HG03097 (cell line): Measurements from ENCODE around the gene OR51B5.
"Not testable (repeated sequence)": the region's sequence is repeated elsewhere in the genome, so short reads cannot be mapped to it uniquely, and the experiment has no call there.

Experiments
- ATAC-seq: cut with Tn5 transposase; IDR thresholded peaks from one replicate; pipeline ENCODE4 v1.9.1; 2021; ENCODE audit not compliant: unreplicated experiment, low FRiP score

OR51B5 gene

DNA sequence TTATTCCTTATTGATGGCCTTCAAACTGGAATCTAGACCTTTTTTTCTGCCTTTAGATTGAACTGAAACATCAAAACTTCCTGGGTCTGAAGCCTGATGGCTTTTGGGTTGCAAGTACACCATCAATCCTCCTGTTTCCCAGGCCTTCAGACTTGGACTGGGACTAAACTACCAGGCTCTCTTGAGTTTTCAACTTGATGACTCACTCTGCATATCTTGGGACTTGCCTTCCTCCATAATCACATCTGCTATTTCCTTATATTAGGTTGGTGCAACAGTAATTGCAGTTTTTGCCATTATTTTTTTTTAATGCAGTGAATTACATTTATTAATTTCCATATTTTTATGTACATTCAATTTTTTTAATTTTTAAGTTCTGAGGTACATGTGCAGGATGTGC, 7.0 kb downstream of the OR51B5 start:
- ATAC-seq = no peak

DNA sequence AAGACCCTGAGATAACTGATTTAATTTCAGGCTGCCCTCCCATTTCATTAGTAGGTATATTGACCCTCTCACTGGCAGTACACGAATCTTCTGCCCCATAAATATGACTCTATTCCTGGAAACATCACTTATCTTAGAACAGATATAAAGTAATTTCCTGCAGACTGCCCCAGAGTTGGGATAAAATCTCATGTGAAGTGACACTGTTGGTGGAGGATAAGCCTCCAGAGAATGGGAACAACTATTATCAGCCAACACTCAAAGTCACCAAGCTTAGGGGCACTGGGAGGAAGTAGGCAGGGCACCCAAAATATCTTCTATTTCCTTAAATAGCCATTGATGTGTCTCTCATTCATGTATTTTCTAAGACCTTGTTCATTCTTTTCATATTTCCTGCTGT, 8.2 kb downstream of the OR51B5 start:
- no peak for ATAC-seq

DNA sequence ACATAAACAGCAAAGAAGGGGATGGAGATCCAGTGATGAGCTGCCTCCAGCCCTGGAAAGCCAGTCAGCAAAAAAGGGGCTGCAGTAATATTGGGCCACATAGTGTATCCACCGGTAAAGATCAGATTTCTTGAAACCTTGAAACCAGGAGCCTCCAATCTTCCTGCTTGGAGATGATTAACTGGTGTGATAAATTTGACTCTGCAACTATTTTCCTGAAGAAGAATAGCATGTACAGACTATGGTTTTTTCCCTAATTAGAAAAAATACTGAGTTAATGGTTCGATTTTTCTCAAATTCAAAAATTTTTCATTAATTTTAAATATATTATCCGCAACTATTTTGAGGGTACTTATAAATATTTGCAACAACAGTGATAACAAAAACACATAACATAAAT, 19.1 kb downstream of the OR51B5 start, which contains the start of gene OR51B2:
Gene OR51B2 (minus strand): TSS at position 101 of the 400 bp plus-strand sequence. CDS start 0 bp downstream, at position 101.
- no peak for ATAC-seq

DNA sequence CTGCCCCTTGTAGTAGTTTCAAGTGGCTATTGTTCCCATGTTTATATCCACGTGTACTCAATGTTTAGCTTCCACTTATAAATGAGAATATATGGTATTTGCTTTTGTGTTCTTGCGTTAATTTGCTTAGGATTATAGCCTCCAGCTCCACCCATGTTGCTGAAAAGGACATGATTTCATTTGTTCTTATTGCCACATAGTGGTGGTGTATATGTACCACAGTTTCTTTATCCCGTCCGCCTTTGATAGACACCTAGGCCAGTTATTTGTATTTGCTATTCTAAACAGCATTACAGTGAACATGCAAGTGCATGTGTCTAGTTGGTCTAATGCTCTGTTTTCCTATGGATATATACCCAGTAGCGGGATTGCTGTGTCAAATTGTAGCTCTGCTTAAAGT, 26.0 kb downstream of the OR51B5 start:
- no peak for ATAC-seq

GRCh38 chr11:5313326-5314023, 29.8 kb downstream of the OR51B5 start:
- ATAC-seq = not testable (repeated sequence)

DNA sequence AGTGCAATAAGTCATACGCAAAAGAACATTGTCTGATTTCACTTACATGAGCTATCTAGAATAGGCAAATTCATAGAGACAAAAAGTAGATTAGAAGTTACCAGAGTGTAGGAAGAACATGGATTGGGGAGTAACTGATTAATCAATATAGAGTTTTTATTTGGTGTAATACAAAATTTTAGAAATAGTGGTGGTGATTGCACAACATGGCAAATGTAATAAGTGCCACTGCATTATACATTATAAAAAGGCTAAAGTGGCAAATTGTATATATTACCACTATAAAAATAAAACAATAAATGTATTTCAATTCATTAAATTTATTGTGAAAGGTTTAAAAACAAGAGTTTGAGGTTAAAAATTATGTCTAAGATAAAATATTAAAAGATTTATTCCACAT, 32.9 kb downstream of the OR51B5 start:
- ATAC-seq = no peak

DNA sequence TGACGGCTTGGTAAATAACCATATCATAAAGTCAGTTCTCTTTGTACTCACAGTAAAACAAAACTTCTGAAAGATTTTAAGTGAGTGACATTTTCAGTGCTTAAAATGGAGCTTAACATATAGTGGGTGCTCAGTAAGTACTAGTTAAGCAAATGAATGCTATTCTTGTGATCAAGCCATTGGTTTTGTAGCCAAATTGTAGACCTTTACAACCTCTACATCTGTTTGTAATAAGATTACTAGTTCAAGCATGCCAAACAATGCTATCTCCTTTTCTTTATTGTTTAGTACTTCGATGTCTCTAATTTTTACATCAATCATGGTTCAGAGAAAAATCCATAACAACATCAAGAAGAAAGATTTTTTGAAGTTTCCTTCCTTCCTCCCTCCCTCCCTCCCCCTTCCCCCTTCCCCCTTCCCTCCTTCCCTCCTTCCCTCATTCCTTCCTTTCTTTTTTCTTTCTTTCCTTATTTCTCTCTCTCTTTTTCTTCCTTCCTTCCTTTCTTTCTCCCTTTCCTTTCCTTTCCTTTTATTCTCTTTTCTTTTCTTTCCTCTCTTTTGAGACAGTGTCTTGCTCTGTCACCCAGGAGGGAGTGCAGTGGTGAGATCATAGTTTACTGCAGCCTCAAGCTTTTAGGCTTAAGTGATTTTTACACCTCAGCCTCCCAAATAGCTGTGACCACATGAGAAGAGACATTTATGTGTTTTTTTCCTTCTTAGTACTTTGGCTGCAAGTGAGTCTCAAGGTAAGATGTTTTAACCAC, 35.9 kb downstream of the OR51B5 start:
- ATAC-seq = no peak

GRCh38 chr11:5304046-5304445, 39.3 kb downstream of the OR51B5 start:
- ATAC-seq = no peak

DNA sequence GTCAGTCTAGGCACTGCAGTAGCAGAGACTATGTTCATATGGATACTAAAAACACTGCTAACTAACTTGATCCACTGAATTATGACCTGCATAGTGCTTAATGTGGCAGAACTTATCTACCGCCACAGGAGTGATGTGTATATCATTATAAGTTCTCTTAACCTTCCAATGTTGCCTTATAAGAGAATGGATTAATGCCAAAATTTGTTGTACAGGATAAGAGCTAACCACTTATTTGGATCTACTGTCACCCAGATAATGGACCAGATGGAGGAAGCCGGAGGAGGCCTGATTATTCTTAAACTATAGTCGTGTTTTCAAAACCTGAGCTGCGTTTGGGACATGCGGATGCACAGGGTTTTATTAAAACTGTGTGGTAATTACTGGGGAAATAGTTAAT, 39.7 kb downstream of the OR51B5 start:
- ATAC-seq = no peak

- no peak for ATAC-seq
Observed at GRCh38 chr11:5301846-5302245, 41.5 kb downstream of the OR51B5 start, which contains the start of gene OR51B4. TSS of gene OR51B4 (minus strand) at chr11:5301946. CDS start at chr11:5301946, 0 bp downstream.

DNA sequence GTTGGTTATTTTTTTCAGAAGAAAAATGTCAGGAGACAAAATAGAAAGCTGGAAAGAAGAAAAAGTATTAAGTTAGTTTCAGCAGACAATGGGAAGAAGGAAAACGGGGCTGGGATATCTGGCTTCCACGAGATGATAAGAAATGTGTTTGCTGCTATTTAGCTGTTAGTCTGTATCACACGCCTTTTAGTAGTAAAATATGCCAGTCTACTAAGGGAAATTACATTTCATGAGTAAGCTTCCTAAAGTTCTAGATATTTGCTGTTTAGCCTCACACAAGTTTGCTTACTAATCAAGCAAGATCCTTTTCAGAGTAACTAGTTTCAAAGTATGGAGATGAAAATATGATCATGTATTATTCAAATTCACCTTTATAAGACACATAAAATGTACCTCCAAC, 43.1 kb downstream of the OR51B5 start:
- ATAC-seq = no peak

DNA sequence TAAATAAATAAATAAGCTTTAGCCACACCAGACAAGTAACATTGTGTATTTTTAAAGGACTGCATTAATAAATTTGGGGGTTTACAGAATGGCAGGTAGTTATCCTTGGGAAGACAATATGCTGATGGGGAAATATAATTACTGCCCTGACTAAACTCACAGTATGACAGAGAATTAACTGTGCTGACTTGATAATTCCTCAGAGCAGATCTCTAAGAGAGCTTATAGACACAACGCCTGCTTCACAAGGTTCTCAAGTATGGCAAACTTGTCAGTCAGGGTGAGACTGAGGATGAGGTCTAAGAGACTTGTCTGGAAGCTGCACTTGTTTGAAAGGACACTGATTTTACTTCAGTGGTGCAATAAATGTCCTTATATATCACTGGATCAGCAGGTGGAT, 44.9 kb downstream of the OR51B5 start:
- ATAC-seq = no peak

DNA sequence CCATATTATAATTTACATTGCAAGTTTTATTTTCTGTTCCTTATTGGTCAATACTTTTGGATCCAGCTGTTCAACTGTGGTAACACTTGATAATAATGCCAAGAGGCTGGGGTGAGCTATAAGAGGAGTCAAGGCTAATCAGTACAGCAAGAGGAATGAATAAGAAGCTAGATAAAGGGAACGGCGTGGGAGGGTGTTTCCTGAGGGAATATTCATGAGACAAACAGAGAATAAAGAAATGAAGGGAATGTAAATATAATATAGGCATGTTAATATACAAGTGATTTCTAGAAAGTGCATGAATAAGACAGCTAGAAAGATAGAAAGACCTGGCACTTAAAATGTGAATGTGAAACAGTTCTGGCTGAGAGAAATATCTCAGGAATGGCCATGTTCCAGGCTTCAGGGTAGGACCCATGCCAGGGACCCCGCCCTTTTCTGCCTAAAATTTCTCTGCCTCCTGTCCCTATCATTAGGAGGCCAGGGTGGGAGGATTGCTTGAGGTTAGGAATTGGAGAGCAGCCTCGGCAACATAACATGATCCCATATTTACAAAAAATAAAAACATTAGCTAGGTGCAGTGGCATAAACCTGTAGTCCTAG, 45.5 kb downstream of the OR51B5 start:
- ATAC-seq = no peak

DNA sequence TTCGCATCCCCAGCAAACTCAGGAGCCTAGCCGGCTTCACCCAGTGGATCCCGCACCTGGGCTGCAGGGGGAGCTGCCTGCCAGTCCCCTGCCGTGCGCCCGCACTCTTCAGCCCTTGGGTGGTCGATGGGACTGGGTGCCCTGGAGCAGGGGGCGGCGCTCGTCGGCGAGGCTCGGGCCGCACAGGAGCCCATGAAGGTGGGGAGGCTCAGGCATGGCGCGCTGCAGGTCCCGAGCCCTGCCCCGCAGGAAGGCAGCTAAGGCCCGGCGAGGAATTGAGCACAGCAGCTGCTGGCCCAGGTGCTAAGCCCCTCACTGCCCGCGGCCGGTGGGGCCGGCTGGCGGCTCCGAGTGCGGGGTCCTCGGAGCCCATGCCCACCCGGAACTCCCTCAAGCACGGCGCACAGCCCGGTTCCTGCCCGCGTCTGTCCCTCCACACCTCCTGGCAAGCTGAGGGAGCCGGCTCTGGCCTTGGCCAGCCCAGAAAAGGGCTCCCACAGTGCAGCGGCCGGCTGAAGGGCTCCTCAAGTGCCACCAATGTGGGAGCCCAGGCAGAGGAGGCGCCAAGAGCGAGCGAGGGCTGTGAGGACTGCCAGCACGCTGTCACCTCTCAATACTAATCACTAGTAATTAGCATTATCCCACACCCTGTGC, 48.9 kb downstream of the OR51B5 start:
- not testable (repeated sequence) for ATAC-seq

DNA sequence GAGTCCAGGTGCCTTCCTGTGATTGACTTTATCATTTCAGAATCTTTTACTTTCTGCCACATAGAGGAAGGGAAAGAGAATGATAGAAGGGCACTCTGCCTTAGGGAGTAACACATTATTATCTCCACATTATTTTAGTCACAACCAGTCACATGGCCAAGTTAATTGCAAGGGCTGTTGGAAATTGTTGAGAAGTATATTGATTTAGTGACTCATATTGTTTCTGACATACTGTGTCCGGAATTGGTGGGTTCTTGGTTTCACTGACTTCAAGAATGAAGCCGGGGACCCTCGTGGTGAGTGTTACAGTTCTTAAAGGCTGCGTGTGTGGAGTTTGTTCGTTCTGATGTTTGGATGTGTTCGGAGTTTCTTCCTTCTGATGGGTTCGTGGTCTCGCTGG, 50.3 kb downstream of the OR51B5 start:
- no peak for ATAC-seq
